GM18520 (cell line): ENCODE data around the gene LPAR1.
"Not testable (repeated sequence)": the region's sequence is repeated elsewhere in the genome, so short reads cannot be mapped to it uniquely, and the experiment has no call there.

Source experiments
- ATAC-seq: cut with Tn5 transposase; IDR thresholded peaks from one replicate; pipeline ENCODE4 v1.9.1; 2021; ENCODE audit not compliant: unreplicated experiment

LPAR1 gene

GRCh38 chr9:110826400-110826799, 211.9 kb downstream of the LPAR1 start:
- not testable (repeated sequence) for ATAC-seq

GRCh38 chr9:110825950-110826349, 212.3 kb downstream of the LPAR1 start:
- ATAC-seq: no peak

DNA sequence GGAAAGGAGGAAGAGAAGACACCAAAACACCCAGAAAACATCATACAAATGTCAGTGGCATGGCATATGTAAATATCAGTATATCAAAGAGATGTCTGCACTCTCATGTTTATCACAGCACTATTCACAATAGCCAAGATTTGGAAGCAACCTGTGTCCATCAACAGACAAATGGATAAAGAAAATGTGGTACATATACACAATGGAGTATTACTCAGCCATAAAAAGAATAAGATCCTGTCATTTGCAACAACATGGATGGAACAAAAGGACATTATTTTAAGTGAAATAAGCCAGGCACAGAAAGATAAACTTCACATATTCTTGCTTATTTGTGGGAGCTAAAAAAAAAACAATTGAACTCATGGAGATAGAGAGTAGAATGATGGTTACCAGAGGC, 213.1 kb downstream of the LPAR1 start:
- ATAC-seq: not testable (repeated sequence)
